UCSD-AML1 (cell line): ENCODE data around the gene GLT1D1.

Experiments
- DNase-seq: peaks from one replicate; lab custom pipeline; 2025; ENCODE audit not compliant: unreplicated experiment; lab: John Stamatoyannopoulos, UW

Gene GLT1D1

DNA sequence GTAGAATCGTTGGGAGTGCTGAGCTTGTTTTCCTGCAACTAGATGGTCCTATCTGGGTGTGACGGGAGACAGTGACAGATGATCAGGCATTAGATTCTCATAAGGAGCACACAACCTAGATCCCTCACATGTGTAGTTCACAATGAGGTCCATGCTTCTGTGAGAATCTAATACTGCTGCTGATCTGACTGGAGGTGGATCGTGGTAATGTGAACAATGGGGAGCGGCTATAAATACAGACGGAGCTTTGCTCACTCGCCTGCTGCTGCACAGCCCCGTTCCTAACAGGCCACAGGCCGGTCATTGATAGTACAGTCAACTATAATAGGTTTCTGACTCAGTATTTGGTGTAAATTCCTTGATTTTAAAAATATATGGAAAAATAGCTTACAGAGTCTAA, 138.8 kb downstream of the GLT1D1 start:
- no peak for DNase-seq

DNA sequence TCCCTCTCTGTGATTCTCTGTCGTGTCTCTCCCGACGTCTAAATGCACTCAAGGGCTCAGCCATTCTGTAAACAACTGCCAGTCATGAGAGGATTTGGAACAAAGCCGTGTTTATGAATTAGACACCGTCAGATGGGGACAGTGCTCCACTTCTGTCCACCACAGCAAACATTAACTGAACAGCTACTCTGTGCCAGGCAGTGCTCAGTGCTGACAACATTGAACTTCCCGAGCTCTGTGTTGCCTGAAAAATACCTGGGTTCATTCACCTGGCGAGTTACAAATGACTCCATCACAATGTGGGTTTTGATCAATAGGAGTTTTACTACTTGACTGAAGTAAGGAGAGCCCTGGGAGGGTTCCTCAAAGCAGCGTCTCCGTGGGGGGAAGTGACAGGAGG, 139.3 kb downstream of the GLT1D1 start:
- DNase-seq: no peak

DNA sequence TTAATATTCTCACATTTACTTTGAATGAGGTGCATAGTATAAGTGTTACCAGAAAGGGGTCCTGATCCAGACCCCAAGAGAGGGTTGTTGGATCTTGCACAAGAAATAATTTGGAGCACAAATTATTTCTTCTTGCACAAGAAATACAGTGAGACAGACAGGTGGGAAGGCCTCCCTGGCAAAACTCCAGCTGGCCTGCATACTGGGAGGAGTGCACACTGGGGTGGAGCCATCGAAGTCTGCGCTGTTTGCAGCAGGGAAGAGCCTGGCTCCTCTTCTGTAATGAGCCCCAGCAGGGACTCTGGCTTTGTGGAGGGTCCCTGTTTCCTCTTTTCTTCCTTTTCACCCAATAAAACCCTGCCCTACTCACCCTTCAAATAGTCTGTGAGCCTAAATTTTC, 141.6 kb downstream of the GLT1D1 start:
- DNase-seq: no peak

DNA sequence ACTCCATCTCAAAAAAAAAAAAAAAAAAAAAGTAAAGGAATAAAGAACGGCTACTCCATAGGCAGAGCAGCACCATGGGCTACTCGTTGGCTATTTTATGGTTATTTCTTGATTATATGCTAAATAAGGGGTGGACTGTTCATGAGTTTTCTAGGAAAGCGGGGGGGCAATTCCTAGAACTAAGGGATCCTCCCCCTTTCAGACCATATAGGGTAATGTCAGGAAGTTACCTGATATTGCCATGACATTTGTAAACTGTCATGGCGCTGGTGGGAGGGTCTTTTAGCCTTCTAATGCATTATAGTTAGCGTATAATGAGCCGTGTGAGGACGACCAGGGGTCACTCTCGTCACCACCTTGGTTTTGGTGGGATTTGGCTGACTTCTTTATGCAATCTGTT, 142.3 kb downstream of the GLT1D1 start:
- DNase-seq: no peak

DNA sequence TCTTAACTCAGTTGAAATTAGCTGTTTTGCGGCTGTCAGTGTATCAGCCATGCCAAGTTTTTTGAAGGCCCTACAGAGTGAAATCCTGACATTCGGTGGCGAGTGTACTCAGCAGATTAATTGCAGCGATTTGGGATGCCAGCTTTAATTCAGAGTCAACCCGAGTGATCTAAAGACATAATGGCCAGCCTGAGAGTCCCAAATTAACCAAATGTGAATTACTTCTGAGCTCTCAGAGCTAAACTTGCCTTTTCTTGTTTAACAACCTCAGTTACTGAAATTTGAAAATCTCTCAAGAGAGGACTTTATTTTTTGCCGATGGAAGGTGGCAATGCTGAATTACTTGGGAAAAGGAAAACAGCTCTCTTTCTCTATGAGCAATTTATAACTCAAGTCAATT, 148.5 kb downstream of the GLT1D1 start:
- no peak for DNase-seq

DNA sequence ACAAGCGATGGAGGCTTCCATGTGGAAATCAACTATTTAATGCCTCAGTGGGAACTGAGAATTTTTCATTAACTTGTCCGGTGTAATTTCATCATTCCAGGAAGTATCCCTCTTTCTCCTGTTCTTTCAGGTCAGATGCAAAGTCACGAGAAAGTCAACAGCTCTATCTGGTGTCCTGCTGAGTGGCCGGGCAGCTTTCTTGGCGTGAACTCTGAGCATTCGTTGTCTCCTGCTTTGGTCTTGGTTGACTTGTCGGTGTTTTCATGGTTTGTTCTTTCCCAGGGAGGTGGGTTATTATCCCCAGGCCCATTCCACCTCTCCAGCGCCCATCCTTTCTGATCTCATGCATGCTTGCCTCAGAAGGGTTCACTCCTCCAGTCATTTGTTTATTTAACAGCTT, 149.1 kb downstream of the GLT1D1 start:
- DNase-seq: no peak

DNA sequence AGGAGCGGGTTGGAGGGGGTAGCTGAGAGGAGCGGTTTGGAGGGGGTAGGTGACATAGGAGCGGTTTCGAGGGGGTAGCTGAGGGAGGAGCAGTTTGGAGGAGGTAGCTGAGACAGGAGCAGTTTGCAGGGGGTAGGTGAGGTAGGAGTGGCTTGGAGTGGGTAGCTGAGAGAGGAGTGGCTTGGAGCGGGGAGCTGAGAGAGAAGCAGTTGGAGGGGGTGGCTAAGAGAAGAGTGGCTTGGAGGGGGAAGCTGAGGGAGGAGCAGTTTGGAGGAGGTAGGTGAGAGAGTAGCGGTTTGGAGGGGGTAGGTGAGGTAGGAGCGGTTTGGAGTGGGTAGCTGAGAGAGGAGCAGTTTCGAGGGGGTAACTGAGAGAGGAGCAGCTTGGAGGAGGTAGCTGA, 152.1 kb downstream of the GLT1D1 start:
- DNase-seq: no peak

DNA sequence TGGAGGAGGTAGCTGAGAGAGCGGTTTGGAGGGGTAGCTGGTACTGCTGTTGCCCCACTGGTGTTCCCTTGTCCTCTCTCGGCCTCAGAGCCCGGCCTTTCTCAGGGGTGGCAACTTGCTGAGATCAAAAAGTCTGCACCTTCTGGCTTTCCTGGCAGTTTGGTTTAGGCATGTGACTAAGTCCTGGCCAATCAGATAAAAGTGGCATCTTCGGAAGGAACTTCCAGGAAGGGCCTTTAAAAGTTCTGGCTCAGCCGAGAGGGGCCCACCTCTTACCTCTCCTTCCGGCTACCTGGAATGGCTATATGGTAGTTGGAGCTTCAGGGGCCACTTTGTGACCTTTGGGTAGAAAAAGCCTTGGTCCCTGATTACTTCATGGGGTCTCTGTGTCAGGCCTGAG, 152.6 kb downstream of the GLT1D1 start:
- no peak for DNase-seq

DNA sequence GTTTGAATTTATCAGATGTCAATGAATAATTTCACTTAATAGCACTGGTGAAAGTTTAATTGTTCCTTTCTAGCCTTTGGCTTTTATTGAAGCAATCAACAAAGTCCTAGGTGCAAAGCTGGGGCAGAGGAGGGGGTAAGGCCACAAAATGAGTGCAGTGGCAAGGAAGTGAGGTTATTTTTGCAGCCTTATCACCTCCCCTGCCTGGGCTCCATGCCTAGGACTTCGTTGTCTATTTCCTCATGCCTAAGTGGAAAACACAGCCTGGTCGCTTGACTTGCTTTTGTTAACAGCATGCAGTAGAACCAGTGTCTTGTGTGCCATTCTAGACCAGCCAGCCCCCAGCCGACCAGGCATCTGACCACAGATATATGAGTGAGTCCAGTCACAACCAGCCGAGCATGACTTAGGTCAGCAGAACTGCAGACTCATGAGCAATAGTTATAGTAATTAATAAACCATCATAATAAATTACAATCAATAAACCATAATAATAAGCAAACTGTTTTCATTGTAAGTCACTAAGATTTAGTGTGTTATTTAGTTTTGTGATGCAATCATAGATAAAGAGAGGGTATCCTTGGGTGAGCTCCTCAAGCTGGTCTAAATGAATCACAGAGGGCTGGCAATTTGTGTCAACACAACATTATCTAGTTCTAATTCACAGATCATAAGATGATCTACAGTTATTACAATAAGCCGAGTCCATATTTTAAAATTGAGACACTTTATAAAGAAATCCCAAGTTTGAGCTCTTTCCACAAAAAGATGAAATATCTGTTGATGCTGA, 156.8 kb downstream of the GLT1D1 start:
- DNase-seq: no peak

DNA sequence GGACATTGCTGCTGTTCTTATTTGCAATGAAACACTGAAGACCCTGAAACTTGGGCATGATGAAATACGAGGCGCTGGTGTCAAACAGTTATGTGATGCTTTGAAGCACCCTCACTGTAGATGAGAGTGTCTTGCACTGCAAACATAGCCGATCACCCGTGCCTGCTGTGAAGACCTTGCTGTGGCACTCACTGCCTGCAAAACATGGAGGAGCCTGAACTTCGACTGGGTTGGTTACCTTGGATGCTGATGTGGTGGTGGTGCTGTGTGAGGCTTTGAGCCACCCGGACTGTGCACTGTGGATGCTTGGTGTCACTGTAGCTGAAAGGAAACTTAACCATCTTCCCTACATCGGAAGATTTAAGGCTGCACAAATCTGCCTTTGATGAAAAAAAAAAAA, 162.9 kb downstream of the GLT1D1 start:
- no peak for DNase-seq

DNA sequence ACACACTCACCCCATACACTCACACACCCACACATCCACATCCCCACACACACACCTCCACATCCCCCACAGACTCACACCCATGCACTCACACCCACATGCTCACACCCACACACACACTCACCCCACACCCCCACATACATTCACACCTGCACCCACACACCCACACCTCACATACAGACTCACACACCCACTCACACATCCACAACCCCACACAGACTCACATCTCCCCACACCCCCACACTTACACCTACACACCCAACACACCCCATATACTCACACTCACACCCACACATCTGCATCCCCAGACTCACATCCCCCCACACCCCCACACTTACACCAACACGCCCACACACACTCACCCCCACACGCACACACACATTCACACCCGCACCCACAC, 171.8 kb downstream of the GLT1D1 start:
- DNase-seq: no peak

DNA sequence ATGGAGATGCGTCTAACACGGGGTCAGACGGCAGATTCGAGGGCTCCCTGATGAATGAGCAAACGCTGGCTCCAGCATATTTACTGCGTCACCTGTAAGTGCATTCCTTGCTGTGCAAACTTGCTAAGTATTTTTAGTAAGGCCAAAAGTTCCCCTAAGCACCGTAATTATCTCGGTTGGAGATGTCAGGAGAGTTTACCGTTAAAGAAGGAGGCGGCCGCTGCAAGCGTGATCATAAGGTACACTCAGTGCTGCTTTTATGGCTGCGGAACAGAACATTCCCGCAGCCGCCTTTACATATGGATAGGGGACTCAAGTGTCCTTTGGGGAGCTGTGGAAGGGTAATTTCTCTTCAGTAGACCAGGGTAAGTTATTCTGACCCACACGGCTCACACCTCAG, 175.6 kb downstream of the GLT1D1 start:
- no peak for DNase-seq
